SKM-1 (cell line): ENCODE measurements around the gene GPR85.

ENCODE experiments used
- DNase-seq: peaks from one replicate; lab custom pipeline; 2025; ENCODE audit not compliant: unreplicated experiment; lab: John Stamatoyannopoulos, UW

The GPR85 gene

GRCh38 chr7:113086431-113086888, at the start of gene GPR85:
GPR85 (minus strand) TSS chr7:113086827; CDS start chr7:113084721, 2,106 bp downstream.
- no peak for DNase-seq

GRCh38 chr7:113134025-113134424, 47.4 kb upstream of the GPR85 start:
- no peak for DNase-seq

- no peak for DNase-seq
These were observed 44.7 kb upstream of the GPR85 start for GRCh38 chr7:113131367-113131766.

- no peak for DNase-seq
These were observed 41.4 kb upstream of the GPR85 start for GRCh38 chr7:113128031-113128430.

GRCh38 chr7:113125728-113126127, 39.1 kb upstream of the GPR85 start:
- DNase-seq: no peak

GRCh38 chr7:113122744-113123143, 36.1 kb upstream of the GPR85 start:
- no peak for DNase-seq

- no peak for DNase-seq
These were observed 34.0 kb upstream of the GPR85 start for GRCh38 chr7:113120647-113121046.

GRCh38 chr7:113119429-113119828, 32.8 kb upstream of the GPR85 start:
- DNase-seq: no peak

- peak; percentile 78 for DNase-seq
These were observed 31.7 kb upstream of the GPR85 start, which contains the start of gene SMIM30 for GRCh38 chr7:113118074-113118959. SMIM30 (minus strand) TSS chr7:113118554; CDS start chr7:113117578, 976 bp downstream.

- peak; percentile 9 for DNase-seq
These were observed 30.7 kb upstream of the GPR85 start for GRCh38 chr7:113117374-113117774.

- DNase-seq: no peak
These were observed 27.3 kb upstream of the GPR85 start for GRCh38 chr7:113113912-113114311.

- DNase-seq: no peak
These were observed 23.1 kb upstream of the GPR85 start for GRCh38 chr7:113109718-113110117.

- no peak for DNase-seq
These were observed 13.5 kb upstream of the GPR85 start for GRCh38 chr7:113100121-113100603.

- no peak for DNase-seq
These were observed 12.8 kb upstream of the GPR85 start for GRCh38 chr7:113099284-113099919.

GRCh38 chr7:113094517-113095249, 8.1 kb upstream of the GPR85 start:
- DNase-seq: no peak

GRCh38 chr7:113093561-113093960, 6.9 kb upstream of the GPR85 start:
- no peak for DNase-seq

GRCh38 chr7:113092762-113093161, 6.1 kb upstream of the GPR85 start:
- no peak for DNase-seq

- DNase-seq: no peak
These were observed 708 bp upstream of the GPR85 start for GRCh38 chr7:113087071-113087998.

GRCh38 chr7:113085781-113086390, 741 bp downstream of the GPR85 start:
- no peak for DNase-seq
